ENCODE results near the gene NPR3.

GRCh38 chr5:32776200-32776599 lies 65.1 kb downstream of the NPR3 start:
- TF ChIP-seq POLR2A (IDR thresholded peaks at IDR 0.05) (no peak), CTCF (IDR thresholded peaks at IDR 0.05) (no peak)
